HG03066 (cell line): ENCODE measurements around the gene ABCF2.
A peak's percentile ranks its signal among the peaks of the same experiment; 100 is the strongest.

Experiments used
- ATAC-seq: cut with Tn5 transposase; IDR thresholded peaks from one replicate; pipeline ENCODE4 v1.9.1; 2021; ENCODE audit warnings: low read depth; ENCODE audit not compliant: unreplicated experiment

Gene ABCF2

GRCh38 chr7:151226875-151227782 is at the start of gene ABCF2:
Gene ABCF2, minus strand, starts transcription at chr7:151227205. Its CDS starts 747 bp downstream, at chr7:151226458.
- ATAC-seq = peak; percentile 100

- ATAC-seq = no peak
These were observed 49.0 kb upstream of the ABCF2 start for GRCh38 chr7:151275813-151276577.

GRCh38 chr7:151274936-151275812 is 48.2 kb upstream of the ABCF2 start:
- ATAC-seq = no peak

DNA sequence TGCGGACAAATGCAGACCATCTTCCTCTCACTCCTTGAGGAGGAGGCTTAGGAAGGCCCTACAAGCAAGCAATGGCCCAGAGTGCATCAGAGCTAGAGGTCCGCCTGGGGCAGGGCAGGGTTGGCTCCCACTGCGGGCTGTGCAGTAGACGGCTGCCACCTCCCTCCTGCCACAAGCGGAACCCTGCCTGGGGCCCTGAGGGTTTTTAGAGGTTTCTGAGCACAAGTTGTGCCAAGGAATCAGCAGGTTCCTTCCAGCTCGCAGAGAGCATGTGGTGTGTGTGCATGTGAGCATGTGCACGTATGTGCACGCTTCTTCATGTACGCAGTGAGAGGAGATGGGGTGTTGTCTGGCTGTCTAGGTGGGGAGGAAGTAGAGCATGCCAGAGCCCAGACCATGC is 47.4 kb upstream of the ABCF2 start:
- ATAC-seq = no peak

GRCh38 chr7:151273651-151274390 is 46.8 kb upstream of the ABCF2 start:
- ATAC-seq = no peak

- ATAC-seq = no peak
These were observed 45.9 kb upstream of the ABCF2 start for GRCh38 chr7:151272877-151273276.

DNA sequence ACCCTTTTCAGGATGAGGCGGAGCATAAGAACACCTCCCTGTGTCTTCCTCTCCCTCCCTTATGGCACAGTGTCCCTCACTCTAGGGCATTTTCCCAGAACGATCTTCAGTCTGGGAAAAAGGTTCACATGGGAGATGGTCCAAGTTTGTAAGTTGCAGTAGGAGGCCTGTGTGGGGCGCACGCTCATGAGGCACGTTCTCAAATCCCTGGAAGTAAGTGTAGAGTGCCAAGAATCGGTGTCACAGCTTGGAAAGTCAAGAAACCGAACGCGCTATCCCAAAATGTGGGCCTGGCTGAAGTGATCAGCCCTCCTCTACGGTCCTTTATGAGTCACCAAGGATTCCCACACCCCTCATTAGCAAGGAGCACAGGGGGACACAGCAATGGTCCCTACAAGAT is 45.4 kb upstream of the ABCF2 start:
- ATAC-seq = no peak

GRCh38 chr7:151271699-151272355 is 44.8 kb upstream of the ABCF2 start:
- ATAC-seq = no peak

DNA sequence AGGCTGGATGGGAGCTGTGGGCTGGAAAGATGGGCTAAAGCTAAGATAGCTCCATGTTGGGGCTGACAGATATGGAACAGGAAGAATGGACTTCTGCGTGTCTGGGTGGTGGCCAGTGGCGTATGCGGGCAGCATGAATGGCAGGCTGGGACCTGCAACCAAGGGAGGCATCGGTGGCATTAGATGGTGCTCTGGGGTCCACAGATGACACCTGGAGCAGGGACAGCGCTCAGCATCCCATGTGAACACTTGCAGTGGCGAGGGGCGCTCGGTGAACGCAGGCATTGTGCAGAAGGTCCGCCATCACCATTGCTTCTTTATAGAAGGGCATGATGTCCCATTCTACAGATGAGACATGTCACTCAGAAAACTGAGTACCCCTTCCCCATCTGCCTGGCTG is 42.5 kb upstream of the ABCF2 start:
- no peak for ATAC-seq

- ATAC-seq = no peak
These were observed 38.4 kb upstream of the ABCF2 start for GRCh38 chr7:151265351-151265931.

- no peak for ATAC-seq
These were observed 37.6 kb upstream of the ABCF2 start for GRCh38 chr7:151264615-151265014.

- no peak for ATAC-seq
These were observed 34.5 kb upstream of the ABCF2 start for GRCh38 chr7:151261529-151261928.

- ATAC-seq = no peak
These were observed 33.9 kb upstream of the ABCF2 start for GRCh38 chr7:151260883-151261282.

DNA sequence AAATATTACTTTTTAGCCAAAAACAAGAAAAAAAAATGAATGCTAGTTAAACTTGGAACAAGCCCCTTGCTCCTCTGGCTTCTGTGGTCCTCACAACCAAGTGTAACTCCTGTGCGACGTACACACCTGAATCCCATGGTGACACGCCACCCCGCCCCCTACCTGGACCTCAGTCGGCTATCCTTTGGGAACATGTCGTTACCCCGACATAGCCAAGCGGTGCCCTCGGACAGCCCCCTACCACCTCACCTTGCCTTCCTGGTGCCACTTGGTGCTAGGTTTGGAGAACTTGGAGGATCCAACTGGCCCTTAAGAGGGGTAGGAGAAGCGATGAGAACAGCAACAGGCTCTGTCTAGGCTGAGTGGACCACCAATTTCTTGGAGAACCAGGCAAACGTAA is 33.5 kb upstream of the ABCF2 start:
- no peak for ATAC-seq

- ATAC-seq = no peak
These were observed 31.0 kb upstream of the ABCF2 start for GRCh38 chr7:151257990-151258389.

GRCh38 chr7:151256410-151257045 is 29.5 kb upstream of the ABCF2 start:
- ATAC-seq = no peak

- ATAC-seq = no peak
These were observed 28.4 kb upstream of the ABCF2 start for GRCh38 chr7:151255390-151255789.

DNA sequence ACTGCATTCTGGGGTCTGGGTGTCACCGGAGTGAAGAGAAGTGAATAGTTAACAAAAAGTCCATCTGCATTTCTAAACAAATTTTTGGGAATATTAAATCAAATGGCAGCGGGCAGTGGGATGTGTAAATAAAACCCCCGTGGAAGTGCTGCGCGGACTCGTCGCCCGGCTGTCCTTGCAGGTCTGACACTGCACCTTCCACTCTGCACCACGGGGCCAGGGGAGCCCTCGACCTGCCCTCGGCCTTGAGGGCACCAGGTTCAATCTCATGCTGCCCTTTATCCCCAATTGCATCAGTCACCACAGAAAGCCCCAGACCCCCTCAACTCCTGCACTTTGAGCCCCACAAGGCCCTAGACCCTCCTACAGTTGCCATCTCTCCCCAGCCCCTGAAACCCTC is 27.8 kb upstream of the ABCF2 start:
- no peak for ATAC-seq

DNA sequence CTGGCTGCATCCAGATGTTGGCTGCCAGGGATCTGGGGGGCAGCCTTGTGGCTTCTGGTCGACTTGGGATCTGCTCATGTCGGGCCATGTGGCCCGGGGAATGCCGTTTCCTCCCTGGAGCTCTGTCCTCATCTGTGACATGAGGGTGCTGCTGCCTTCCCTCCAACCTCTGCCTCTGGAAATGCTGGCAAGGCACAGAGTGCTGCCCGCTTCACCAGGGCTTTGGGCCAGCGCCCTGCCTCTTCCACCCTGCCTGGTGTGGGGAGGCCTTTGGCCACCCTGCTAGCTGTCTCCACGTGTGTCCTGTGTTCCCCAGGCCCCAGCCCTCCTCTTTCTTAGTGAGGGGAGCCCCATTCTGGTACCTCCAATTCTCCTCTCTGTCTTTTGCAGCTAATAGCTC is 27.3 kb upstream of the ABCF2 start:
- no peak for ATAC-seq
